Left ventricle myocardium inferior (tissue), 1 donor: ENCODE results near the gene FRYL. TPM values are rescaled to one million over a fixed set of nuclear protein-coding genes. Genes with fewer than 3 reads are reported as not detected.

ENCODE experiments used
- DNase-seq: peaks from one replicate; pipeline ENCODE4 v3.0.0-alpha.2; 2020
- H3K27ac ChIP-seq: fragments of 200-600 bp; replicated peaks from 2 replicates; pipeline ENCODE4 v1.8.0; 2021
- H3K27me3 ChIP-seq: fragments of 200-600 bp; 2 replicates; pipeline ENCODE4 v1.8.0; 2021; ENCODE audit warnings: low read depth
- H3K36me3 ChIP-seq: fragments of 200-600 bp; 2 replicates; pipeline ENCODE4 v1.8.0; 2021
- H3K4me1 ChIP-seq: fragments of 200-600 bp; 2 replicates; pipeline ENCODE4 v1.8.0; 2021
- H3K4me3 ChIP-seq: fragments of 200-600 bp; 2 replicates; pipeline ENCODE4 v1.8.0; 2021; ENCODE audit warnings: mild to moderate bottlenecking, moderate library complexity
- H3K9me3 ChIP-seq: fragments of 200-600 bp; replicated peaks from 2 replicates; pipeline ENCODE4 v1.8.0; 2021
- intact Hi-C: fragments of 100-400 bp; cut with micrococcal nuclease; formaldehyde crosslinking; loops from one replicate; pipeline ENCODE4 v1.11.0; 2022
- total RNA-seq: library from RNA; stranded (reverse); fragmentation: NEBNext Ultra II Directional; extraction: Animal tissue kit (Norgen Biotek cat#: 25700); gene quantifications from one replicate; pipeline ENCODE4 v1.2.1, GENCODE V29; 2021
- TF ChIP-seq, protein P1 (sequence below): fragments of 200-600 bp; IDR thresholded peaks from 2 replicates; pipeline ENCODE4 v1.8.0; 2021; ENCODE audit warnings: antibody characterized with exemption, mild to moderate bottlenecking, borderline replicate concordance
- donor health status: DM: no; HTN: yes; CAD: no; lungs with severe emphysema.

The FRYL gene
- total RNA-seq, 1 donor from 2014 or later = 33.2 TPM

DNA sequence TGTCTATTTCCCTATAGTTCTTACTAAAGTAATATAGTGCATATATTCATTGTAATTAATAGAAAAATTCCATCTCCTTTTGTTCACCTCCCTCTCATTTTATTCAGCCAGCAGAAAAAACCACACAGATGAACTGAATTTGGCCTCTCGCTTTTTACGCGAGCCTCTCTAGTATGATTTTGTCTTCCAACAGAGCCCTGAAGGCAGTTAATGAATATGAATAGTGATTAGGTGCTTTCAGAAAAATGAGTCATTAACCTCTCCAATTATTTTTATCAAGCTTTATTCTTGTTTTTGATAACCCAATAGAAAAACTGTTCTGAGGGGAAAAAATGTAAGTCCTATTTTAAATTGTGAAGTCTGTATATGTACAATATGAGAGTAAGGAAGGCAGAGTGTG lies 215.9 kb downstream of the FRYL start:
- no peaks in the 10 kb centered on the region for H3K9me3 ChIP-seq
- no peaks in the 10 kb centered on the region for H3K4me1 ChIP-seq
- no peaks in the 10 kb centered on the region for H3K27me3 ChIP-seq
- no peak overlapping the region for H3K27ac ChIP-seq
- no peak overlapping the region for H3K4me3 ChIP-seq
- TF ChIP-seq, protein P1, sequence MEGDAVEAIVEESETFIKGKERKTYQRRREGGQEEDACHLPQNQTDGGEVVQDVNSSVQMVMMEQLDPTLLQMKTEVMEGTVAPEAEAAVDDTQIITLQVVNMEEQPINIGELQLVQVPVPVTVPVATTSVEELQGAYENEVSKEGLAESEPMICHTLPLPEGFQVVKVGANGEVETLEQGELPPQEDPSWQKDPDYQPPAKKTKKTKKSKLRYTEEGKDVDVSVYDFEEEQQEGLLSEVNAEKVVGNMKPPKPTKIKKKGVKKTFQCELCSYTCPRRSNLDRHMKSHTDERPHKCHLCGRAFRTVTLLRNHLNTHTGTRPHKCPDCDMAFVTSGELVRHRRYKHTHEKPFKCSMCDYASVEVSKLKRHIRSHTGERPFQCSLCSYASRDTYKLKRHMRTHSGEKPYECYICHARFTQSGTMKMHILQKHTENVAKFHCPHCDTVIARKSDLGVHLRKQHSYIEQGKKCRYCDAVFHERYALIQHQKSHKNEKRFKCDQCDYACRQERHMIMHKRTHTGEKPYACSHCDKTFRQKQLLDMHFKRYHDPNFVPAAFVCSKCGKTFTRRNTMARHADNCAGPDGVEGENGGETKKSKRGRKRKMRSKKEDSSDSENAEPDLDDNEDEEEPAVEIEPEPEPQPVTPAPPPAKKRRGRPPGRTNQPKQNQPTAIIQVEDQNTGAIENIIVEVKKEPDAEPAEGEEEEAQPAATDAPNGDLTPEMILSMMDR = no peak
- peaks cover 95% of the 10 kb centered on the region for H3K36me3 ChIP-seq
- no peak for DNase-seq
- intact Hi-C loops = no loop called here

DNA sequence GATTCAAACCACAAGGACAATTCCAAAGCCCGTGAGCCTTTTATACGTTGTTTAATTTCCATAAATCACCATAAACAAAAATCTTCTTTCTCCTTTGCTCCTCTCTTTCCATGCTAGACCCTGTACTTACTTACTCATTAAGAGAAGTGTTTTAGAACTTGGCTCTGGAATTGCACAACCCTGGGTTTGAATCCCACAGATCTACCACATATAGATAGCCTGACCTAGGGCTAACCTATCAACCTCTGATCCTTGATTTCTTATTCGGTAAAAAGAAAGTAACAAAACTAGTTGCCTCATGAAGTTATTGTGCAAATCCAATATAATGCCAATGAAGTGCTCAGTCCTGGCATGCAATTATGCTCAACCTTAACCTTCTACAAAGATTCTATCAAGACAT lies 221.3 kb downstream of the FRYL start:
- H3K36me3 ChIP-seq = peaks cover 98% of the 10 kb centered on the region
- TF ChIP-seq, protein P1 = no peak
- H3K27ac ChIP-seq = no peak overlapping the region
- DNase-seq = no peak
- H3K9me3 ChIP-seq = no peaks in the 10 kb centered on the region
- no peaks in the 10 kb centered on the region for H3K27me3 ChIP-seq
- H3K4me1 ChIP-seq = no peaks in the 10 kb centered on the region
- intact Hi-C loops = no loop called here
- no peak overlapping the region for H3K4me3 ChIP-seq

- intact Hi-C loops = no loop called here
- peaks cover 98% of the 10 kb centered on the region for H3K36me3 ChIP-seq
- H3K27me3 ChIP-seq = no peaks in the 10 kb centered on the region
- DNase-seq = no peak
- no peaks in the 10 kb centered on the region for H3K4me1 ChIP-seq
- H3K4me3 ChIP-seq = no peak overlapping the region
- H3K27ac ChIP-seq = no peak overlapping the region
- peaks cover 2% of the 10 kb centered on the region for H3K9me3 ChIP-seq
- TF ChIP-seq, protein P1 = no peak
These were observed 222.1 kb downstream of the FRYL start for GRCh38 chr4:48558026-48558425.

DNA sequence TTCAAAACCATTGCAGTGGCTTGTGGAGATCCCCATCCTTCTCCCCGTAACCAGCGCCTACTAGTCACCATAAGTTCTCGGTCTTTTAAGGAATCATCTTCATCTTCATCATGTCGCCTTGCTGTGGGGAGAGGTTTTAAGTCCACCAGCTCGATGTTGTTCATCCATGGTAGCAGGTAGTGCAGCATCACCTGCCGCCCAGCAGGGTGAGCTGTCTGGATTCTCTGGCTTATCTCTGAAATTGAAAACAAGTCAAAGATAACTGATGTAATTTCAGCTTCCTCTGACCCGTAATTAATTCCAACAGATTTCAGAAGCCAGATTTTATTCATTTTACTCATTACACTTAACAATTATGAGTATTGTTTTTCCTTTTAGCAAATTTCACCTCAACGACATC lies 222.6 kb downstream of the FRYL start:
- peaks cover 4% of the 10 kb centered on the region for H3K9me3 ChIP-seq
- TF ChIP-seq, protein P1 = peak; percentile 10
- DNase-seq = no peak
- H3K27me3 ChIP-seq = no peaks in the 10 kb centered on the region
- intact Hi-C loops = no loop called here
- no peaks in the 10 kb centered on the region for H3K4me1 ChIP-seq
- no peak overlapping the region for H3K4me3 ChIP-seq
- H3K36me3 ChIP-seq = peaks cover 98% of the 10 kb centered on the region
- no peak overlapping the region for H3K27ac ChIP-seq

- Histone ChIP-seq H3K4me3 (no peak overlapping the region), H3K9me3 (peaks cover 4% of the 10 kb centered on the region), H3K36me3 (peaks cover 98% of the 10 kb centered on the region), H3K27ac (no peak overlapping the region), H3K27me3 (no peaks in the 10 kb centered on the region), H3K4me1 (no peaks in the 10 kb centered on the region)
- intact Hi-C loops = no loop called here
- TF ChIP-seq, protein P1 = no peak
- DNase-seq = no peak
These were observed 223.8 kb downstream of the FRYL start for GRCh38 chr4:48556268-48556667.

- DNase-seq = no peak
- intact Hi-C loops = no loop called here
- Histone ChIP-seq H3K27me3 (no peaks in the 10 kb centered on the region), H3K4me3 (no peak overlapping the region), H3K9me3 (peaks cover 4% of the 10 kb centered on the region), H3K4me1 (no peaks in the 10 kb centered on the region), H3K27ac (no peak overlapping the region), H3K36me3 (peaks cover 98% of the 10 kb centered on the region)
- TF ChIP-seq, protein P1 = no peak
These were observed 225.5 kb downstream of the FRYL start for GRCh38 chr4:48554606-48555005.
